HTERT RPE-1 (cell line): ENCODE results near the gene MUC5B.
"Not testable (repeated sequence)": the region's sequence is repeated elsewhere in the genome, so short reads cannot be mapped to it uniquely, and the experiment has no call there.

ENCODE experiments used
- in situ Hi-C: fragments of 300-500 bp; cut with MboI; formaldehyde crosslinking; loops from 4 replicates; pipeline ENCODE4 v1.14.3; 2020; ENCODE audit warnings: low sequenced_read_pairs

Gene MUC5B

GRCh38 chr11:1191786-1192470, 30.9 kb upstream of the MUC5B start:
- in situ Hi-C loops = not testable (repeated sequence)

- in situ Hi-C loops = no loop called here
Measured at GRCh38 chr11:1192741-1193325, 30.0 kb upstream of the MUC5B start.

- in situ Hi-C loops = no loop called here
Measured at GRCh38 chr11:1193326-1194230, 29.3 kb upstream of the MUC5B start.

GRCh38 chr11:1194231-1194976, 28.5 kb upstream of the MUC5B start:
- in situ Hi-C loops = no loop called here

GRCh38 chr11:1194977-1195681, 27.7 kb upstream of the MUC5B start:
- in situ Hi-C loops = no loop called here

- in situ Hi-C loops = no loop called here
Measured at GRCh38 chr11:1195682-1196515, 27.0 kb upstream of the MUC5B start.

- in situ Hi-C loops = no loop called here
Measured at GRCh38 chr11:1196516-1197391, 26.1 kb upstream of the MUC5B start.

GRCh38 chr11:1197431-1197885, 25.4 kb upstream of the MUC5B start:
- in situ Hi-C loops = no loop called here

- in situ Hi-C loops = no loop called here
Measured at GRCh38 chr11:1197886-1198560, 24.8 kb upstream of the MUC5B start.

GRCh38 chr11:1198561-1199240, 24.2 kb upstream of the MUC5B start:
- in situ Hi-C loops = no loop called here

GRCh38 chr11:1199241-1199750, 23.6 kb upstream of the MUC5B start:
- in situ Hi-C loops = no loop called here

- in situ Hi-C loops = no loop called here
Measured at GRCh38 chr11:1199751-1200610, 22.9 kb upstream of the MUC5B start.

GRCh38 chr11:1200611-1201191, 22.2 kb upstream of the MUC5B start:
- in situ Hi-C loops = no loop called here

- in situ Hi-C loops = no loop called here
Measured at GRCh38 chr11:1201395-1202153, 21.3 kb upstream of the MUC5B start.

GRCh38 chr11:1202154-1202775, 20.6 kb upstream of the MUC5B start:
- in situ Hi-C loops = no loop called here
